Coronary artery (tissue), 2 donors: ENCODE data around the gene NKX2-3.

ENCODE experiments used
- DNase-seq: peaks from one replicate; pipeline ENCODE4 v3.0.0-alpha.2; 2017; ENCODE audit warnings: low spot score
- H3K27ac ChIP-seq, 2 donors: fragments of 200-600 bp; sonication (generic); one replicate each; pipeline ENCODE4 v1.5.1; 2016 to 2019
- H3K4me3 ChIP-seq: fragments of 200-600 bp; sonication (generic); 2 replicates; pipeline ENCODE4 v1.5.1; 2016; ENCODE audit warnings: mild to moderate bottlenecking, moderate library complexity
- TF ChIP-seq, protein P1 (sequence below): fragments of 200-600 bp; sonication (generic); IDR thresholded peaks from one replicate; pipeline ENCODE4 v1.5.1; 2019; ENCODE audit warnings: antibody characterized with exemption

Gene NKX2-3

DNA sequence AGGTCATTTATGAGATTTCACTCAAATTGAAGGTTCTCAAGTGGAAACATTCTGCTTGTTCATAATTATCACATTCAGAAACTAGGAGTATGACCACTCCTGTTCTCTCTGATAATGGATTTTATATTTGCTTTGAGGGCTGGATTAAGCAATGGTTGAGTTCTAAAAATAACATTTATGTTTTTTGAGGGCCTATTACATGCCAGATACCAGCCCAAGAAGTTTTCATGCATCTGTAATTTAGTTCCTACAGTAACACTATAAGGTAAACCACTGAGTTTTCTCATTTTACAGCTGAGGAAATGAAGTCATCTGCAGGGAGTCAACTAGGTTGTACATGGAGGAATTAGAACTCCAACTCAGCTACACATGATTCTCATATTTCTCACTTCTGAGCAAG is 25.5 kb upstream of the NKX2-3 start:
- DNase-seq = no peak
- TF ChIP-seq, protein P1, sequence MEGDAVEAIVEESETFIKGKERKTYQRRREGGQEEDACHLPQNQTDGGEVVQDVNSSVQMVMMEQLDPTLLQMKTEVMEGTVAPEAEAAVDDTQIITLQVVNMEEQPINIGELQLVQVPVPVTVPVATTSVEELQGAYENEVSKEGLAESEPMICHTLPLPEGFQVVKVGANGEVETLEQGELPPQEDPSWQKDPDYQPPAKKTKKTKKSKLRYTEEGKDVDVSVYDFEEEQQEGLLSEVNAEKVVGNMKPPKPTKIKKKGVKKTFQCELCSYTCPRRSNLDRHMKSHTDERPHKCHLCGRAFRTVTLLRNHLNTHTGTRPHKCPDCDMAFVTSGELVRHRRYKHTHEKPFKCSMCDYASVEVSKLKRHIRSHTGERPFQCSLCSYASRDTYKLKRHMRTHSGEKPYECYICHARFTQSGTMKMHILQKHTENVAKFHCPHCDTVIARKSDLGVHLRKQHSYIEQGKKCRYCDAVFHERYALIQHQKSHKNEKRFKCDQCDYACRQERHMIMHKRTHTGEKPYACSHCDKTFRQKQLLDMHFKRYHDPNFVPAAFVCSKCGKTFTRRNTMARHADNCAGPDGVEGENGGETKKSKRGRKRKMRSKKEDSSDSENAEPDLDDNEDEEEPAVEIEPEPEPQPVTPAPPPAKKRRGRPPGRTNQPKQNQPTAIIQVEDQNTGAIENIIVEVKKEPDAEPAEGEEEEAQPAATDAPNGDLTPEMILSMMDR = no peak
- no peak overlapping the region for H3K27ac ChIP-seq
- H3K4me3 ChIP-seq = no peak overlapping the region

DNA sequence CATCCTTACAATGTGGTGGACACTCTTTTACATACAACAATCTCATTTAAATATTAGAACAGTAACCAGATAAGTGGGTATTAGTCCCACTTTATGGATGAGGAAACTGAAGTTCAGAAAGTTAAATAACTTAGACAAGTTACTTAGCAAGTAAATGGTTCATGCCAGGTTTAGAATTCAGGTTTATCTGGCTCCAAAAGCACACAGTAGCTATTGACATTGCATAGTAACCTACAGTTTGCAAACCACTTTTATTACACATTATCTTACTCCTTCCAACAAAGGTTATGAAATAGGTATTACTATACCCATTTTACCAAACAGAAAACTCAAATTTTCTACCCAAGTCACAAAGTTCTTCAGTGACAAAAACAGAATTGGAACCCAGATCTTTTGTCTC is 19.7 kb upstream of the NKX2-3 start:
- no peak overlapping the region for H3K4me3 ChIP-seq
- TF ChIP-seq, protein P1 = no peak
- H3K27ac ChIP-seq = no peak overlapping the region
- DNase-seq = no peak

DNA sequence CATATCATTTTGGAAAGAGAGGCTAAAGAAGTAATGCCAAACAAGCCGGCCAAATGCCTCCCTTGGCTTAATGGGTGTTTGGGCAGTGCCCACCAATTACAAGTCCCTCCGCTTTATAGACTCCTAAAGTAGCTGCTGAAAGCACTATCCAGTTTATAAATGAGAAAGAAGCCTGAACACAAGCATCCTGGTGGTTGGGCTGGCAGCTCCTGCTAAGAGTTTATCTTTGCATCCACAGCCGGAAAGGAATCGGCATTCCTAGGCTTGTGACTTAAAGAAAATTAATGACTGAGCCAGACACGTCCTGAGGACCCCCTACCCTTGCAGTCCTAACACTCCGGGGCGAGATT is 13.1 kb upstream of the NKX2-3 start:
- TF ChIP-seq, protein P1 = no peak
- Histone ChIP-seq H3K27ac (no peak overlapping the region), H3K4me3 (no peak overlapping the region)
- DNase-seq = no peak

DNA sequence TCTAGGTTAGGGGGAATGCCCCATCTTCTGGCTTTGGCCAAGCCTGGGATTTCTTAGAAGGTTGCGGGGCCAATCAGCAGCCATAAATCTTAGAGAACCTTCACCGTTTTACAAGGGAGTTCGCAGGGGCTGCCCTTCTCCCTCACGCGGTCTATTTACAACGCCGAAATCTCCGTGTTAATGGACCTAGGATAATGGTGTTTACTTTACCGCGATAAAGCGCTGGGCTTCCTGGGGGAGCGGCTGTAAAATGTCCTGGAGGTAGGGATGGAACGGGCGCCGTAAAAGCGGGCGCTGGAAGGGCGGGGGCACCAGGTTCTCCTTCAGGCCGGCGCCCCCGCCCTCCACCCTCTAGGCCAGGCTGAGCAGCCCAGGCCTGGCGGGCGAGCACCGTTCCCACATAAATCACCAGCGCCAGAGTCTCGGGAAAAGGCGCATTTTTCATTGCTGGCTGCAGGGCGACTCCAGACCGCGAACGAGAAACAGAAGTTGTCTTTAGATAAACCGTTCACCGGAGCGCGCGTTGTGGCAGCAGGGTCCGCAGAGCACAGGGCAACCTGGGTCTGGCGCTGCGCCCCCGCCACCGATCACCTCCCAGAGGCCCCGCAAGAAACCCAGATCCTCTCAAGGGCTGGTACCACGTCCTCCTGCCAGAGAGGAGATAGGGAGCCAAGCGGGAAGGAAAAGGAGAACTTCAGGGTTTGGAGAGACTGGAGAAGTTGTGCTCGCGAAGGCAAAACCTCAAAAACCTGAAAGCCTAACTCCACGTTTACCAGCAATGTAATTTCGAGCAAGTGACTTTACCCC is 12.5 kb upstream of the NKX2-3 start:
- DNase-seq = no peak
- TF ChIP-seq, protein P1 = no peak
- H3K27ac ChIP-seq = no peak overlapping the region
- no peak overlapping the region for H3K4me3 ChIP-seq

DNA sequence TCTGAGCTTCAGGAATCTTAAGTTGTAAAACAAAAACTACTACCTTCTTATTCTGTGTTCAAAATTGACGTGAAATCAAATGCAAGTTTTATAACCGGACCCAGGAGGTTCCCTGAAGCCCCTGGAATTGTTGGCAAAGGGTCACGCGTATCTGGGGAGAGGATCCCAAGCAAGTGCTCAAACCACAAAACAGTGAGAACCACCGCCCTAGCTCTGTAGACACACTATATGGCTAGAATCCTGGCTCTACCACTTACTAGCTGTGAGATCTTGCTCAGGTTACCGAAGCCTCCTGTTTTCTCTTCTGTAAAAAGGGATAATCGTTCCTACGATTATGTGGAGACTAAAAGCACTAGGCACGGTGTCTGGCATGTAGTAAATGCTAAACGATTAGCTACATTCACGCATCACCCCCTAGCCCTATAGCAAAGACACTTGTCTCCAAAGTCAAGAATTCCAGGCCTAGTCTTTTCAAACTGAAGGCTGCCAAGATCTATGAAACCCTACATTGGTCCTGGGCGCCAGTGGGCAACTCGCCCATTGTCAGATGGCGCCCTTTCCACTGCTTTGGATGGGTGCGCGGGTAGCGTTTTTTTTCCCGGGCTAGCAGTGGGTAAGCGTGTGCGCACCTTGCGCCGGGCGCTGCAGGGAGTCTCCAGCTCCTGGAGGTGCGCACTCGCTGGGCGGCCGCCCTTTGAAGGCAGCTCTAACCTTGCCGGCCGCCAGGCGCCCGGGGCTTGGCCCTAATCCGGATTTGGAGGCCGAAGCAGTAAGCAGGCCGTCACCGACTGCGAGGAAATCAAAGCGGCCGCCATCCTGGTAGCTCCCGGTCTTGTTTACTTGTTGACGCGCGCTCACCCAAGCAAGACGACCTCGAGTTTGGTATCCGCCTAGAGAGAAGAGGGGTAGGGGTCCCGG is 11.6 kb upstream of the NKX2-3 start:
- Histone ChIP-seq H3K4me3 (no peak overlapping the region), H3K27ac (no peak overlapping the region)
- TF ChIP-seq, protein P1 = no peak
- no peak for DNase-seq

DNA sequence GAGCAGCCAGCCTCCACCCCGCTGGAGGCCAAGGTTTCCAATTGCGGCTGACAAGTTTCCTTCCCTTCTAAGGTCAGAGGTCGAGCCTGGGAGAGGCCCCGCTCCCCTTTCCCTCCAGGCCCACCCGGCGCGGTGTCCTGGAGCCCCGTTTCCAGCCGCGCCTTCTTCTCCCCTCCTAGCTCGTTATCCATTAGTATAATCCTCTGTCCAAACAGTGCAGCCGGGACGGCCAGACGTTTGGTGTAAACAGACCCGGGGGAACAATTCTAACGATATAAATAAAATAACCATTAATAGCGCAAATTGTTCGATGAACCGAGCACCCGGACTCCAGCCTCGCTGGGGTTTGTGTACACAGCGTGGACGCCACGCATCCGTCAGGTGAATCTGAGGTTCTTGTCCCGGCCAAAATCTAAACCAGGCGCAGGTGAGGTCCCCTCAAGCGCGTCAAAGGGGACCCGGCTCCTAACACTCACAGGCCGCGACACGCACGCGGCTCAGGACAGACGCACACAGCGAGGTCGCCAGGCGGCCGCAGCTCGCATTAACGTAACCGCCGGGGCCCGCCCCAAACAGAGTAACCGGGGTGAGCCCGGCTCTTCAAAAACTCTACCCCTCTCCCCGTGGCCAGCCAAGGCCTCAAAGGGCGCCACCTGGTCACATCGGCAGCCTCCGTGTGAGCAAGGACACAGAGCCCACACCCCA is 10.8 kb upstream of the NKX2-3 start:
- no peak overlapping the region for H3K4me3 ChIP-seq
- H3K27ac ChIP-seq = no peak overlapping the region
- no peak for DNase-seq
- TF ChIP-seq, protein P1 = no peak
